Body of pancreas (tissue), 4 donors: ENCODE results near the gene RBP5. TPM values are rescaled to one million over a fixed set of nuclear protein-coding genes. Genes with fewer than 3 reads are reported as not detected.

Experiments
- ATAC-seq: fragments of 150-250 bp; one replicate; pipeline ENCODE4 v1.9.1; 2016
- DNase-seq, 4 donors: peaks; one replicate each; pipeline ENCODE4 v3.0.0-alpha.2; 2019
- H3K27ac ChIP-seq, 4 donors: fragments of 200-600 bp; sonication (generic); 1 replicate in 3 of 4; 2 replicates in 1 of 4; pipeline versions ENCODE4 v1.5.1 to v1.6.1; 2016 to 2019; ENCODE audit warnings: mild to moderate bottlenecking in 1 of 4, mixed read lengths in 1 of 4, moderate library complexity in 1 of 4
- H3K27me3 ChIP-seq, 2 donors: fragments of 200-600 bp; sonication (generic); one replicate each; pipeline ENCODE4 v1.6.0; 2016; ENCODE audit warnings: mild to moderate bottlenecking in 1 of 2
- H3K36me3 ChIP-seq, 2 donors: fragments of 200-600 bp; sonication (generic); replicated peaks in 1 of 2; 2 replicates each; pipeline ENCODE4 v1.5.1; 2016; ENCODE audit warnings: low read depth in 2 of 2; ENCODE audit not compliant: insufficient read depth in 1 of 2
- H3K4me1 ChIP-seq: fragments of 200-600 bp; sonication (generic); one replicate; pipeline ENCODE4 v1.6.0; 2016
- H3K4me3 ChIP-seq, 2 donors: fragments of 200-600 bp; sonication (generic); 1 replicate in 1 of 2; 2 replicates in 1 of 2; pipeline ENCODE4 v1.5.1; 2016 to 2019
- H3K9me3 ChIP-seq, 3 donors: fragments of 200-600 bp; sonication (generic); 1 replicate in 2 of 3; 2 replicates in 1 of 3; pipeline ENCODE4 v1.5.1; 2016
- POLR2A ChIP-seq, 3 donors: fragments of 450-650 bp; IDR thresholded peaks; one replicate each; pipeline ENCODE4 v1.6.1; 2016; ENCODE audit warnings: antibody characterized with exemption in 3 of 3, mild to moderate bottlenecking in 2 of 3
- WGBS, 2 donors: methylation state at CpG; one replicate each; pipeline ENCODE4 v1.1.5; 2017; 5-methylcytosine and 5-hydroxymethylcytosine counted together
- intact Hi-C: fragments of 100-400 bp; cut with DNase I; formaldehyde crosslinking; loops from one replicate; pipeline ENCODE4 v1.15.1; 2023
- small RNA-seq: library from RNA; depleted of rRNA; stranded (forward); fragments of <200 nt; gene quantifications from one replicate; pipeline ENCODE3, GENCODE V24; 2016
- total RNA-seq, 2 donors: library from RNA; depleted of rRNA; stranded (reverse); fragments of >200 nt; gene quantifications; one replicate each; pipeline ENCODE4 v1.1.0, GENCODE V29; 2016
- TF ChIP-seq, protein P1 (sequence below), 7 experiments: fragments of 450-650 bp in 4 of 7; fragments of 200-600 bp in 3 of 7; sonication (generic) in 3 of 7; IDR thresholded peaks; one replicate each; pipeline ENCODE4 v1.5.1; 2016 to 2019; ENCODE audit warnings: antibody characterized with exemption in 7 of 7

Gene RBP5
- total RNA-seq, 2 donors from 2014 or later, result 1.3 TPM; not detected in 1

DNA sequence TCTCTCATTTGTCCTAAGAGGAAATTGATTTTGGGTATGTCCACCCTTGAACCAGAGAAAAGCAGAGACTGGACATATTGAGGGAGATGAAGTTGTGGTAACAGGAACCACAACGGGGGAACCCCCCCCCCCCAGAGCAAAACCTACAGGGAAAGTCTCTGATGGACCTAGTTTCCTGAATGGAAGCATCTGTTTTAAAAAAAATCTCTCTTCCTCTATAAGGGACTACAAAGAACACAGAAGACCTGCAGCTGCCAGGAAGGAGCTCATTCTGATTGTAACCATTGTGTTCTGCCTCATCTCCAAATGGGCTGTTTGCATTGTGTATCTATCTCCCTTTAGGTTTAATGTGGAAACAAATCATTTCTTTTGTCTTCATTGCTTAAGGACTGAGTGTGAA, 54.7 kb downstream of the RBP5 start:
- no peak overlapping the region for H3K4me3 ChIP-seq
- WGBS, 2 donors, result 11 to 29% methylated on average over 1 of the region's 1 CpG
- intact Hi-C loops, result no loop called here
- H3K27ac ChIP-seq, result no peak overlapping the region
- H3K27me3 ChIP-seq, result no peaks in the 10 kb centered on the region
- TF ChIP-seq, protein P1, sequence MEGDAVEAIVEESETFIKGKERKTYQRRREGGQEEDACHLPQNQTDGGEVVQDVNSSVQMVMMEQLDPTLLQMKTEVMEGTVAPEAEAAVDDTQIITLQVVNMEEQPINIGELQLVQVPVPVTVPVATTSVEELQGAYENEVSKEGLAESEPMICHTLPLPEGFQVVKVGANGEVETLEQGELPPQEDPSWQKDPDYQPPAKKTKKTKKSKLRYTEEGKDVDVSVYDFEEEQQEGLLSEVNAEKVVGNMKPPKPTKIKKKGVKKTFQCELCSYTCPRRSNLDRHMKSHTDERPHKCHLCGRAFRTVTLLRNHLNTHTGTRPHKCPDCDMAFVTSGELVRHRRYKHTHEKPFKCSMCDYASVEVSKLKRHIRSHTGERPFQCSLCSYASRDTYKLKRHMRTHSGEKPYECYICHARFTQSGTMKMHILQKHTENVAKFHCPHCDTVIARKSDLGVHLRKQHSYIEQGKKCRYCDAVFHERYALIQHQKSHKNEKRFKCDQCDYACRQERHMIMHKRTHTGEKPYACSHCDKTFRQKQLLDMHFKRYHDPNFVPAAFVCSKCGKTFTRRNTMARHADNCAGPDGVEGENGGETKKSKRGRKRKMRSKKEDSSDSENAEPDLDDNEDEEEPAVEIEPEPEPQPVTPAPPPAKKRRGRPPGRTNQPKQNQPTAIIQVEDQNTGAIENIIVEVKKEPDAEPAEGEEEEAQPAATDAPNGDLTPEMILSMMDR (IDR thresholded peaks at IDR 0.05), result no peak
- no peak for TF ChIP-seq POLR2A (IDR thresholded peaks at IDR 0.05)
- ATAC-seq (no peak), DNase-seq (no peak)
- H3K4me1 ChIP-seq, result peaks cover 11% of the 10 kb centered on the region
- no peaks in the 10 kb centered on the region for H3K36me3 ChIP-seq
- no peaks in the 10 kb centered on the region for H3K9me3 ChIP-seq

Small RNA genes lying within 50 kb of the gene (small RNA-seq; reads per million reads assigned to genes)
- not detected for gene RNU6-485P

Other genes with a start within 250 kb of the RBP5 start
- 10 to 100 TPM in 1 of 2 donors, 1 to 10 TPM in 1; 7.0 to 21.1 TPM for gene LRRC23, start 224.1 kb downstream of the RBP5 start, total RNA-seq
- 10 to 100 TPM in 1 of 2 donors, 1 to 10 TPM in 1; 4.4 to 11.9 TPM for gene ENO2, start 214.3 kb downstream of the RBP5 start, total RNA-seq
- 10 to 100 TPM; 36.1 to 86.7 TPM for gene ATN1, start 200.9 kb downstream of the RBP5 start, total RNA-seq
- not detected for gene RNU7-1, start 185.1 kb downstream of the RBP5 start, total RNA-seq
- 100 to 1,000 TPM; 219 to 302 TPM for gene C12orf57, start 184.9 kb downstream of the RBP5 start, total RNA-seq
- 10 to 100 TPM; 18.4 to 19.4 TPM for gene PTPN6, start 177.5 kb downstream of the RBP5 start, total RNA-seq
- gene PHB2, start 158.2 kb downstream of the RBP5 start, total RNA-seq, result 100 to 1,000 TPM in 1 of 2 donors, 10 to 100 TPM in 1; 83.4 to 125 TPM
- 10 to 100 TPM in 1 of 2 donors, 1 to 10 TPM in 1; 8.3 to 15.5 TPM for gene EMG1, start 158.0 kb downstream of the RBP5 start, total RNA-seq
- gene LPCAT3, start 110.4 kb downstream of the RBP5 start, total RNA-seq, result 10 to 100 TPM; 21.5 to 39.6 TPM
- 100 to 1,000 TPM; 105 to 157 TPM for gene C1S, start 68.2 kb downstream of the RBP5 start, total RNA-seq
- gene C1R, start 36.4 kb downstream of the RBP5 start, total RNA-seq, result 100 to 1,000 TPM; 113 to 133 TPM
- gene C1RL, start 19.7 kb downstream of the RBP5 start, total RNA-seq, result 10 to 100 TPM; 64.6 to 99.6 TPM
- 10 to 100 TPM; 27.5 to 64.9 TPM for gene CLSTN3, start 1.5 kb upstream of the RBP5 start, total RNA-seq
- 10 to 100 TPM; 33.5 to 67.9 TPM for gene PEX5, start 60.8 kb upstream of the RBP5 start, total RNA-seq
- not detected for gene ACSM4, start 175.2 kb upstream of the RBP5 start, total RNA-seq